ENCODE measurements around the gene UBE3A.

The UBE3A gene

GRCh38 chr15:25402342-25402741, 36.5 kb downstream of the UBE3A start:
- DNase-seq (ENCODE audit: low spot score) = no peak

GRCh38 chr15:25401501-25401900, 37.3 kb downstream of the UBE3A start:
- DNase-seq (ENCODE audit: low spot score) = no peak

GRCh38 chr15:25397100-25397499, 41.7 kb downstream of the UBE3A start:
- no peak for DNase-seq (ENCODE audit: low spot score)

GRCh38 chr15:25394898-25395297, 43.9 kb downstream of the UBE3A start:
- DNase-seq (ENCODE audit: low spot score) = no peak

- no peak for DNase-seq (ENCODE audit: low spot score)
These were observed 46.0 kb downstream of the UBE3A start for GRCh38 chr15:25392806-25393205.

- no peak for DNase-seq (ENCODE audit: low spot score)
These were observed 46.7 kb downstream of the UBE3A start for GRCh38 chr15:25391971-25392721.

GRCh38 chr15:25385986-25386385, 52.8 kb downstream of the UBE3A start:
- DNase-seq (ENCODE audit: low spot score) = no peak

- no peak for DNase-seq (ENCODE audit: low spot score)
These were observed 57.2 kb downstream of the UBE3A start for GRCh38 chr15:25381579-25381978.

GRCh38 chr15:25378501-25378901, 60.3 kb downstream of the UBE3A start:
- DNase-seq (ENCODE audit: low spot score) = no peak

- DNase-seq (ENCODE audit: low spot score) = no peak
These were observed 63.3 kb downstream of the UBE3A start for GRCh38 chr15:25375557-25375956.

GRCh38 chr15:25374143-25374542, 64.7 kb downstream of the UBE3A start:
- DNase-seq (ENCODE audit: low spot score) = no peak

GRCh38 chr15:25372298-25372697, 66.5 kb downstream of the UBE3A start:
- no peak for DNase-seq (ENCODE audit: low spot score)

GRCh38 chr15:25368850-25369249, 70.0 kb downstream of the UBE3A start:
- no peak for DNase-seq (ENCODE audit: low spot score)

- no peak for DNase-seq (ENCODE audit: low spot score)
These were observed 72.8 kb downstream of the UBE3A start for GRCh38 chr15:25366058-25366457.

- no peak for DNase-seq (ENCODE audit: low spot score)
These were observed 76.3 kb downstream of the UBE3A start for GRCh38 chr15:25362545-25362944.

- DNase-seq (ENCODE audit: low spot score) = no peak
These were observed 91.1 kb downstream of the UBE3A start for GRCh38 chr15:25347707-25348106.

GRCh38 chr15:25346371-25346770, 92.5 kb downstream of the UBE3A start:
- DNase-seq (ENCODE audit: low spot score) = no peak

- no peak for DNase-seq (ENCODE audit: low spot score)
These were observed 92.9 kb downstream of the UBE3A start for GRCh38 chr15:25345943-25346342.

- DNase-seq (ENCODE audit: low spot score) = peak; percentile 21
These were observed 96.2 kb downstream of the UBE3A start for GRCh38 chr15:25342629-25343028.

GRCh38 chr15:25339431-25339830, 99.4 kb downstream of the UBE3A start:
- DNase-seq (ENCODE audit: low spot score) = no peak

GRCh38 chr15:25335279-25335678, 103.5 kb downstream of the UBE3A start:
- no peak for DNase-seq (ENCODE audit: low spot score)

- no peak for DNase-seq (ENCODE audit: low spot score)
These were observed 105.8 kb downstream of the UBE3A start for GRCh38 chr15:25333049-25333448.

GRCh38 chr15:25332306-25332705, 106.5 kb downstream of the UBE3A start:
- DNase-seq (ENCODE audit: low spot score) = no peak

- no peak for DNase-seq (ENCODE audit: low spot score)
These were observed 107.0 kb downstream of the UBE3A start for GRCh38 chr15:25331860-25332259.
